MM.1S (cell line): Measurements from ENCODE around the gene ING4.

ENCODE experiments used
- DNase-seq: peaks from one replicate; pipeline ENCODE4 v3.0.0-alpha.2; 2015
- H2AFZ ChIP-seq: fragments of 300-600 bp; sonication (generic); 2 replicates; pipeline ENCODE4 v1.6.0; 2016; ENCODE audit warnings: antibody characterized with exemption, low read length
- H3F3A ChIP-seq: fragments of 300-600 bp; sonication (generic); 2 replicates; pipeline ENCODE4 v1.6.1; 2016; ENCODE audit warnings: mild to moderate bottlenecking, antibody characterized with exemption, low read length, moderate library complexity, mixed read lengths; ENCODE audit not compliant: insufficient read depth
- H3K27ac ChIP-seq: fragments of 300-600 bp; sonication (generic); 2 replicates; pipeline ENCODE4 v1.5.1; 2016; ENCODE audit warnings: mild to moderate bottlenecking, low read length
- H3K27me3 ChIP-seq: fragments of 300-600 bp; sonication (generic); replicated peaks from 2 replicates; pipeline ENCODE4 v1.6.0; 2016; ENCODE audit warnings: low read length; ENCODE audit not compliant: insufficient read depth
- H3K36me3 ChIP-seq: fragments of 300-600 bp; sonication (generic); replicated peaks from 2 replicates; pipeline ENCODE4 v1.6.1; 2016; ENCODE audit warnings: mild to moderate bottlenecking, low read length, mixed read lengths; ENCODE audit not compliant: insufficient read depth
- H3K4me1 ChIP-seq: fragments of 300-600 bp; sonication (generic); 2 replicates; pipeline ENCODE4 v1.6.1; 2016; ENCODE audit warnings: low read length, mixed read lengths
- H3K4me2 ChIP-seq: fragments of 300-600 bp; sonication (generic); 2 replicates; pipeline ENCODE4 v1.6.0; 2016; ENCODE audit warnings: low read depth, low read length
- H3K4me3 ChIP-seq: fragments of 300-600 bp; sonication (generic); 2 replicates; pipeline ENCODE4 v1.5.1; 2016; ENCODE audit warnings: low read length, mixed read lengths
- H3K79me2 ChIP-seq: fragments of 300-600 bp; sonication (generic); 2 replicates; pipeline ENCODE4 v1.6.1; 2016; ENCODE audit warnings: mixed run types, low read length, mixed read lengths
- H3K9ac ChIP-seq: fragments of 300-600 bp; sonication (generic); 2 replicates; pipeline ENCODE4 v1.6.1; 2016; ENCODE audit warnings: low read length, mixed read lengths
- H3K9me2 ChIP-seq: fragments of 300-600 bp; sonication (generic); replicated peaks from 2 replicates; pipeline ENCODE4 v1.6.1; 2016; ENCODE audit warnings: mild to moderate bottlenecking, low read length, mixed read lengths; ENCODE audit not compliant: insufficient read depth
- H3K9me3 ChIP-seq: fragments of 300-600 bp; sonication (generic); replicated peaks from 2 replicates; pipeline ENCODE4 v1.6.1; 2016; ENCODE audit warnings: mild to moderate bottlenecking, low read length, mixed read lengths; ENCODE audit not compliant: insufficient read depth
- H4K20me1 ChIP-seq: fragments of 300-600 bp; sonication (generic); 2 replicates; pipeline ENCODE4 v1.6.1; 2016; ENCODE audit warnings: mild to moderate bottlenecking, low read length, moderate library complexity, mixed read lengths; ENCODE audit not compliant: insufficient read depth
- CTCF ChIP-seq: fragments of 300-600 bp; sonication (generic); IDR thresholded peaks from 2 replicates; pipeline ENCODE4 v1.5.1; 2016; ENCODE audit warnings: antibody characterized with exemption, low read length, mixed read lengths
- EZH2 ChIP-seq: fragments of 300-600 bp; sonication (generic); optimal IDR thresholded peaks from 2 replicates; pipeline ENCODE3; 2017; ENCODE audit warnings: low read depth, mild to moderate bottlenecking, antibody characterized with exemption, low read length, mixed read lengths
- EZH2phosphoT487 ChIP-seq: fragments of 300-600 bp; sonication (generic); IDR thresholded peaks from 2 replicates; pipeline ENCODE4 v1.6.1; 2018; ENCODE audit warnings: antibody characterized with exemption, low read length

ING4 gene

GRCh38 chr12:6701078-6701768 is 38.3 kb upstream of the ING4 start:
- Histone ChIP-seq H3K9me2 (no peaks in the 10 kb centered on the region), H3K36me3 (no peaks in the 10 kb centered on the region), H3K4me3 (no peak overlapping the region), H3K4me1 (no peaks in the 10 kb centered on the region), H4K20me1 (no peaks in the 10 kb centered on the region), H3K79me2 (no peaks in the 10 kb centered on the region), H3K4me2 (0 out of 2 replicates have a peak overlapping the region, but pooled peaks have one; percentile 10), H3K9ac (no peak overlapping the region), H3K27ac (no peak overlapping the region), H3F3A (no peaks in the 10 kb centered on the region), H3K27me3 (peaks cover 86% of the 10 kb centered on the region), H2AFZ (no peak overlapping the region), H3K9me3 (no peaks in the 10 kb centered on the region)
- no peak for DNase-seq
- no peak for TF ChIP-seq EZH2
- no peak for TF ChIP-seq CTCF
- no peak for TF ChIP-seq EZH2phosphoT487

- DNase-seq = no peak
- no peaks in the 10 kb centered on the region for H3K9me3 ChIP-seq
- no peaks in the 10 kb centered on the region for H3K79me2 ChIP-seq
- H3K27ac ChIP-seq = no peak within 1 kb of the TSS
- no peaks in the 10 kb centered on the region for H4K20me1 ChIP-seq
- peak within 1 kb of the TSS; percentile 60; the same call in 1 of the 2 replicates for H3K4me2 ChIP-seq
- no peaks in the 10 kb centered on the region for H3F3A ChIP-seq
- no peaks in the 10 kb centered on the region for H3K9me2 ChIP-seq
- H2AFZ ChIP-seq = 0 out of 2 replicates have a peak within 1 kb of the TSS, but pooled peaks have one; percentile 31
- peaks cover 92% of the 10 kb centered on the region for H3K27me3 ChIP-seq
- no peak within 1 kb of the TSS for H3K9ac ChIP-seq
- no peaks in the 10 kb centered on the region for H3K4me1 ChIP-seq
- no peaks in the 10 kb centered on the region for H3K36me3 ChIP-seq
- TF ChIP-seq EZH2phosphoT487 = no peak
- no peak for TF ChIP-seq EZH2
- peak within 1 kb of the TSS; percentile 26; the same call in 1 of the 2 replicates for H3K4me3 ChIP-seq
Measured at GRCh38 chr12:6700646-6701051, 37.7 kb upstream of the ING4 start, which contains the start of gene PIANP. Gene PIANP, minus strand, starts transcription at chr12:6700815. Its CDS starts 2,754 bp downstream, at chr12:6698061.

- peak overlapping the region; percentile 26; the same call in 1 of the 2 replicates for H3K4me3 ChIP-seq
- no peaks in the 10 kb centered on the region for H3K36me3 ChIP-seq
- no peaks in the 10 kb centered on the region for H3K4me1 ChIP-seq
- no peaks in the 10 kb centered on the region for H3K9me3 ChIP-seq
- H2AFZ ChIP-seq = 0 out of 2 replicates have a peak overlapping the region, but pooled peaks have one; percentile 31
- no peak for DNase-seq
- no peaks in the 10 kb centered on the region for H3K9me2 ChIP-seq
- no peak overlapping the region for H3K9ac ChIP-seq
- H3F3A ChIP-seq = no peaks in the 10 kb centered on the region
- TF ChIP-seq CTCF = no peak
- no peak for TF ChIP-seq EZH2phosphoT487
- TF ChIP-seq EZH2 = peak; percentile 91
- H3K27ac ChIP-seq = no peak overlapping the region
- peak overlapping the region; percentile 60; the same call in 1 of the 2 replicates for H3K4me2 ChIP-seq
- no peaks in the 10 kb centered on the region for H3K79me2 ChIP-seq
- peaks cover 93% of the 10 kb centered on the region for H3K27me3 ChIP-seq
- no peaks in the 10 kb centered on the region for H4K20me1 ChIP-seq
Measured at GRCh38 chr12:6699989-6700645, 37.2 kb upstream of the ING4 start.
